K562 (cell line): Measurements from ENCODE around the gene ANKS1A. TPM values are rescaled to one million over a fixed set of nuclear protein-coding genes. Genes with fewer than 3 reads are reported as not detected.

Experiments used
- ATAC-seq: fragments of 200-7000 bp; cut with Tn5 transposase; 3 replicates; pipeline ENCODE4 v1.9.1; 2020; ENCODE audit warnings: moderate library complexity
- BruUV-seq: library from RNA; stranded (reverse); fragments of 400-500 nt; replicated peaks from 2 replicates; lab custom pipeline; 2021; lab: Mats Ljungman, UMichigan
- CTCF ChIA-PET: fragments of 300-600 bp; formaldehyde crosslinking; extraction: SDS; loops from one replicate; lab custom pipeline; 2021; ENCODE audit warnings: low intra/inter-chr PET ratio; lab: Yijun Ruan, JAX
- POLR2A ChIA-PET: fragments of 300-600, 350-650 bp; sonication (Branson Sonifier 250); formaldehyde crosslinking; extraction: SDS; loops from one replicate; lab custom pipeline; 2021; ENCODE audit warnings: antibody characterized with exemption, inconsistent platforms; lab: Yijun Ruan, JAX
- DNase-seq, 4 experiments: peaks; one replicate each; pipeline versions ENCODE4 v3.0.0 to v3.0.0-alpha.2; 2011 to 2018; ENCODE audit warnings: low spot score in 3 of 4, mixed read lengths in 3 of 4; ENCODE audit errors: extremely low read depth in 1 of 4
- FAIRE-seq: peaks from 2 replicates; lab custom pipeline; 2011; peaks lifted over from hg19 to GRCh38; lab: Jason Lieb, UNC
- H2AFZ ChIP-seq: 2 replicates; pipeline ENCODE4 v1.6.0; 2011; ENCODE audit warnings: low read depth, low read length, control low read depth, inconsistent platforms
- H3K27ac ChIP-seq: fragments of 200-600 bp; 3 replicates; pipeline ENCODE4 v1.8.0; 2011; ENCODE audit warnings: low read depth, mild to moderate bottlenecking, control low read depth, inconsistent platforms, low read length, moderate library complexity, mixed read lengths; ENCODE audit errors: extremely low read depth
- H3K27me3 ChIP-seq, 2 experiments: fragments of 300-600 bp in 1 of 2; 2 replicates in 1 of 2; 3 replicates in 1 of 2; pipeline versions ENCODE4 v1.6.0 to v1.8.0; 2011; ENCODE audit warnings: inconsistent platforms in 2 of 2, low read length in 2 of 2, mild to moderate bottlenecking in 1 of 2, mixed read lengths in 1 of 2, moderate library complexity in 1 of 2; ENCODE audit not compliant: control insufficient read depth in 2 of 2, insufficient read depth in 2 of 2
- H3K36me3 ChIP-seq: fragments of 300-600 bp; 3 replicates; pipeline ENCODE4 v1.8.0; 2011; ENCODE audit warnings: mild to moderate bottlenecking, low read length, inconsistent platforms; ENCODE audit not compliant: control insufficient read depth, insufficient read depth
- H3K4me1 ChIP-seq, 2 experiments: fragments of 200-600 bp in 1 of 2; replicated peaks in 1 of 2; 2 replicates in 1 of 2; 3 replicates in 1 of 2; pipeline versions ENCODE4 v1.5.1 to v1.8.0; 2011; ENCODE audit warnings: inconsistent platforms in 2 of 2, low read length in 2 of 2, mild to moderate bottlenecking in 1 of 2, mixed read lengths in 1 of 2, moderate library complexity in 1 of 2; ENCODE audit not compliant: control insufficient read depth in 2 of 2, insufficient read depth in 2 of 2
- H3K4me2 ChIP-seq: 2 replicates; pipeline ENCODE4 v1.6.1; 2011; ENCODE audit warnings: low read length, control low read depth, inconsistent platforms, mixed read lengths; ENCODE audit not compliant: insufficient read depth
- H3K4me3 ChIP-seq: fragments of 200-600 bp; sonication (generic), shearing (Covaris generic); 2 replicates; pipeline ENCODE4 v1.5.1; 2016; ENCODE audit warnings: control low read depth, inconsistent platforms
- H3K79me2 ChIP-seq: fragments of 200-600 bp; 3 replicates; pipeline ENCODE4 v1.8.0; 2011; ENCODE audit warnings: low read length, inconsistent platforms; ENCODE audit not compliant: control insufficient read depth, insufficient read depth
- H3K9ac ChIP-seq, 2 experiments: 2 replicates each; pipeline versions ENCODE4 v1.6.0 to v1.6.1; 2011; ENCODE audit warnings: low read depth in 2 of 2, low read length in 2 of 2, control low read depth in 1 of 2, inconsistent platforms in 1 of 2, mild to moderate bottlenecking in 1 of 2, mixed read lengths in 1 of 2; ENCODE audit not compliant: insufficient read depth in 1 of 2
- H3K9me1 ChIP-seq: one replicate; pipeline ENCODE4 v1.6.0; 2011; ENCODE audit warnings: inconsistent platforms, mild to moderate bottlenecking, low read length, moderate library complexity; ENCODE audit not compliant: control insufficient read depth, insufficient read depth
- H3K9me3 ChIP-seq: replicated peaks from 2 replicates; pipeline ENCODE4 v1.5.1; 2011; ENCODE audit warnings: low read depth, low read length, inconsistent platforms; ENCODE audit not compliant: control insufficient read depth, insufficient read depth
- H4K20me1 ChIP-seq: replicated peaks from 2 replicates; pipeline ENCODE4 v1.6.1; 2011; ENCODE audit warnings: low read length, inconsistent platforms, mixed read lengths; ENCODE audit not compliant: control insufficient read depth, insufficient read depth
- BRD4 ChIP-seq: fragments of 200-600 bp; sonication (generic); IDR thresholded peaks from 2 replicates; pipeline ENCODE4 v1.6.1; 2017; ENCODE audit warnings: inconsistent platforms
- E2F5 ChIP-seq: sonication (generic); formaldehyde crosslinking; IDR thresholded peaks from 2 replicates; pipeline ENCODE4 v1.8.0; 2022; ENCODE audit warnings: mild to moderate bottlenecking, missing genetic modification reagents
- FUS ChIP-seq: fragments of 200-400 bp; formaldehyde crosslinking; optimal IDR thresholded peaks from 2 replicates; pipeline ENCODE3; 2017; ENCODE audit warnings: low read depth, low read length
- IRF2 ChIP-seq: sonication (generic); formaldehyde crosslinking; IDR thresholded peaks from 2 replicates; pipeline ENCODE4 v1.8.1; 2022; ENCODE audit warnings: mild to moderate bottlenecking, missing genetic modification reagents
- IRF9 ChIP-seq: fragments of 450-650 bp; IDR thresholded peaks from 2 replicates; pipeline ENCODE4 v1.6.1; 2016; ENCODE audit warnings: missing biosample characterization, missing genetic modification characterization
- NR3C1 ChIP-seq: sonication (generic); formaldehyde crosslinking; IDR thresholded peaks from 2 replicates; pipeline ENCODE4 v1.8.1; 2022; ENCODE audit warnings: missing genetic modification reagents
- SMAD2 ChIP-seq: fragments of 150-350 bp; IDR thresholded peaks from 2 replicates; pipeline ENCODE4 v1.6.1; 2014; ENCODE audit warnings: low read depth, mild to moderate bottlenecking, low read length
- SNRNP70 ChIP-seq: fragments of 200-400 bp; formaldehyde crosslinking; optimal IDR thresholded peaks from 2 replicates; pipeline ENCODE3; 2017; ENCODE audit warnings: low read depth, low read length
- U2AF1 ChIP-seq: fragments of 200-400 bp; formaldehyde crosslinking; optimal IDR thresholded peaks from 2 replicates; pipeline ENCODE3; 2017; ENCODE audit warnings: mild to moderate bottlenecking, low read depth, low read length, moderate library complexity
- YBX1 ChIP-seq: fragments of 450-650 bp; IDR thresholded peaks from 2 replicates; pipeline ENCODE4 v1.7.1; 2016; ENCODE audit warnings: mild to moderate bottlenecking
- ZNF316 ChIP-seq: fragments of 450-650 bp; IDR thresholded peaks from 2 replicates; pipeline ENCODE4 v1.6.1; 2016
- WGBS: fragments of 100-300 bp; shearing (Covaris generic); methylation state at CpG from one replicate; pipeline ENCODE4 v1.1.6; 2016; ENCODE audit warnings: low coverage, mixed read lengths; ENCODE audit not compliant: insufficient coverage; ENCODE audit errors: missing lambda C conversion rate; 5-methylcytosine and 5-hydroxymethylcytosine counted together
- in situ Hi-C: fragments of 300-500 bp; cut with MboI; formaldehyde crosslinking; loops from 4 replicates; pipeline ENCODE4 v1.15.0; 2018; ENCODE audit warnings: inconsistent platforms, mixed read lengths
- intact Hi-C: fragments of 100-400 bp; cut with micrococcal nuclease; formaldehyde crosslinking; loops from 2 replicates; pipeline ENCODE4 v1.14.2; 2022
- polyA plus RNA-seq, 8 experiments: library from polyadenylated mRNA; depleted of rRNA in 4 of 8; stranded (reverse) in 5 of 8; unstranded in 3 of 8; fragments of >200 nt; fragmentation: Nextera tagmentation in 2 of 8; fragmentation: Illumina TruSeq in 1 of 8; extraction: Ambion mirVana in 2 of 8; extraction: Trizol in 1 of 8; gene quantifications; 2 replicates each; pipeline versions ENCODE4 v1.2.1 to v1.2.3, GENCODE V29; 2011 to 2014; ENCODE audit warnings: inconsistent platforms in 1 of 8, missing spikeins in 1 of 8
- total RNA-seq, 7 experiments: library from RNA; depleted of rRNA in 6 of 7; stranded (reverse); fragments of >200 nt in 6 of 7; fragmentation: Illumina TruSeq in 2 of 7; extraction: Trizol in 2 of 7; gene quantifications; 2 replicates each; pipeline versions ENCODE4 v1.2.1 to v1.2.3, GENCODE V29; 2011 to 2021; ENCODE audit warnings: low replicate concordance in 1 of 7

The ANKS1A gene
- total and polyA plus RNA-seq, 9 of the 15 experiments (the other 6 are each of a cell fraction or from before 2014, with no cell fraction given), result 1.1 to 13.8 (median 5.3) TPM

DNA sequence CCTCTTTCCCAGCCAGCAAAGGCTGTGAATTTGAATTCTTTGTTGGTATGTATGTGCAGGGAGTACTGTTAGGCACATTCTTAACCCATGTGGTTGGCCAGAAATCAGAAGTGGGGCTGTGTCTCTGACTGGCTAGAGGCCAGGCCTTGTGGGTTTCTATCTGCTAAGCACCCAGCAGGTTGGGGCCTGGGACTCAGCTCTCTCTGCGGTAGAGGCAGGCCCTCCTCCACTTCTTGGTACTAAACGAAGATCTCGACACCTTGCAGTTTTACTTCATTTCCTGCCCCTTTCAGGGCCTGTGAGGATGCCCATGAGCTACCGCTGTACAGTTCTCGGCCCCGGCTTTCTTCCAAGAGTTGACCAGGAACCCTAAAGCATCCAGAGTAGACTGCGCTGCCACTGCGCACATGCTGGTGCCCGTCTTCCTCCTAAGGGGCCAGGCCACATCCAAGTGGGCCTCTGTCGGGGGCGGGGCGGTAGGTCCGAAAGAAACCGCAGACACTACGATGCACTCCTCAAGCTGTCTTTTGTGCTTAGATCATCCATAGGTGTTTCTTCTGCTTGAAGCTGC is 201.0 kb downstream of the ANKS1A start:
- no peaks in the 10 kb centered on the region for H3K4me1 ChIP-seq

More for the DNA sequence above, 201.0 kb downstream of the ANKS1A start:
- Histone ChIP-seq H2AFZ (no peak overlapping the region), H3K27ac (no peak overlapping the region), H4K20me1 (no peaks in the 10 kb centered on the region), H3K4me2 (no peak overlapping the region)
- ATAC-seq (no peak), DNase-seq (no peak), FAIRE-seq (peak; percentile 44)
- in situ Hi-C loops, result no loop called here
- CTCF ChIA-PET, result no interaction called here
- TF ChIP-seq IRF9 (tag) (no peak), U2AF1 (no peak), E2F5 (CRISPR knock-in tag) (no peak), ZNF316 (no peak), BRD4 (no peak), YBX1 (no peak), SMAD2 (no peak), SNRNP70 (no peak), NR3C1 (CRISPR knock-in tag) (no peak), FUS (no peak), IRF2 (CRISPR knock-in tag) (no peak)
- TF ChIP-seq, all 486 proteins: peak for 0
- H3K9me3 ChIP-seq, result no peaks in the 10 kb centered on the region
- H3K4me3 ChIP-seq, result no peak overlapping the region
- BruUV-seq, result no TSS peak
- peaks cover 0 to 6% of the 10 kb centered on the region in 2 experiments; a peak in 1 of 5 replicates for H3K27me3 ChIP-seq
- no peaks in the 10 kb centered on the region for H3K9me1 ChIP-seq
- WGBS, result 77% methylated on average over 15 of the region's 15 CpGs
- POLR2A ChIA-PET, result interaction anchor here (0.5 to 1.0 kb wide), 4 partner anchors 8 to 675 kb away, joined by 3 to 4 read pairs (median 3); no protein-coding TSS in a partner anchor
- intact Hi-C loops, result no loop called here
- H3K36me3 ChIP-seq, result peaks cover 4% of the 10 kb centered on the region; the same call in 1 of the 3 replicates
- H3K79me2 ChIP-seq, result no peaks in the 10 kb centered on the region
- no peak overlapping the region; a peak in 1 of 4 replicates for H3K9ac ChIP-seq
